ENCODE results near the gene LIX1L.

The LIX1L gene

GRCh38 chr1:145957443-145958319 lies at the start of gene LIX1L:
Gene LIX1L (minus strand): TSS chr1:145958017. CDS start chr1:145957927, 90 bp downstream.
- DNase-seq, result peak; percentile 95

GRCh38 chr1:146001709-146002108 lies 43.9 kb upstream of the LIX1L start:
- no peak for DNase-seq

GRCh38 chr1:145999321-146000024 lies 41.7 kb upstream of the LIX1L start:
- no peak for DNase-seq

GRCh38 chr1:145997718-145998023 lies 39.9 kb upstream of the LIX1L start:
- no peak for DNase-seq

GRCh38 chr1:145997016-145997717 lies 39.4 kb upstream of the LIX1L start:
- DNase-seq, result no peak

- peak; percentile 98 for DNase-seq
Measured at GRCh38 chr1:145996433-145997015, 38.7 kb upstream of the LIX1L start, which contains the start of gene TXNIP. Gene TXNIP (minus strand): TSS chr1:145996579. CDS start chr1:145996266, 313 bp downstream.

- no peak for DNase-seq
Measured at GRCh38 chr1:145995964-145996432, 38.2 kb upstream of the LIX1L start.

GRCh38 chr1:145995148-145995881 lies 37.5 kb upstream of the LIX1L start:
- no peak for DNase-seq

- no peak for DNase-seq
Measured at GRCh38 chr1:145994391-145995120, 36.7 kb upstream of the LIX1L start.

- no peak for DNase-seq
Measured at GRCh38 chr1:145993618-145994390, 36.0 kb upstream of the LIX1L start.

GRCh38 chr1:145992958-145993617 lies 35.3 kb upstream of the LIX1L start:
- no peak for DNase-seq

GRCh38 chr1:145992502-145992936 lies 34.7 kb upstream of the LIX1L start:
- no peak for DNase-seq

- DNase-seq, result no peak
Measured at GRCh38 chr1:145991735-145992412, 34.1 kb upstream of the LIX1L start.

- no peak for DNase-seq
Measured at GRCh38 chr1:145990249-145990855, 32.5 kb upstream of the LIX1L start.

GRCh38 chr1:145988773-145989172 lies 31.0 kb upstream of the LIX1L start:
- DNase-seq, result no peak

- DNase-seq, result no peak
Measured at GRCh38 chr1:145987926-145988325, 30.1 kb upstream of the LIX1L start.

- DNase-seq, result no peak
Measured at GRCh38 chr1:145986551-145986950, 28.7 kb upstream of the LIX1L start.

- peak; percentile 38 for DNase-seq
Measured at GRCh38 chr1:145985502-145986439, 28.0 kb upstream of the LIX1L start.

Measured in NCI-H226 (cell line).